Keratinocyte (primary cell): ENCODE results near the gene DIPK2A. TPM values are rescaled to one million over a fixed set of nuclear protein-coding genes. Genes with fewer than 3 reads are reported as not detected.

ENCODE experiments used
- DNase-seq: peaks from one replicate; pipeline ENCODE4 v3.0.0-alpha.2; 2011; ENCODE audit warnings: low read depth, missing footprints, low spot score
- FAIRE-seq: peaks from 2 replicates; lab custom pipeline; 2011; peaks lifted over from hg19 to GRCh38; lab: Jason Lieb, UNC
- H2AFZ ChIP-seq: 2 replicates; pipeline ENCODE4 v1.6.0; 2012; ENCODE audit warnings: low read length, control low read depth, inconsistent platforms; ENCODE audit not compliant: control insufficient read depth
- H3K27ac ChIP-seq: 2 replicates; pipeline ENCODE4 v1.5.1; 2011; ENCODE audit warnings: low read length; ENCODE audit not compliant: control insufficient read depth, insufficient read depth
- H3K27me3 ChIP-seq: 3 replicates; pipeline ENCODE4 v1.6.0; 2011; ENCODE audit warnings: low read length; ENCODE audit not compliant: control insufficient read depth, insufficient read depth; ENCODE audit errors: extremely low read depth
- H3K36me3 ChIP-seq, 2 experiments: 2 replicates in 1 of 2; 3 replicates in 1 of 2; pipeline ENCODE4 v1.5.1; 2011; ENCODE audit warnings: low read length in 2 of 2, mild to moderate bottlenecking in 1 of 2; ENCODE audit not compliant: control insufficient read depth in 2 of 2, insufficient read depth in 2 of 2; ENCODE audit errors: extremely low read depth in 1 of 2
- H3K4me1 ChIP-seq: 3 replicates; pipeline ENCODE4 v1.5.1; 2011; ENCODE audit warnings: low read length; ENCODE audit not compliant: control insufficient read depth, insufficient read depth; ENCODE audit errors: extremely low read depth
- H3K4me2 ChIP-seq: 3 replicates; pipeline ENCODE4 v1.6.0; 2011; ENCODE audit warnings: low read depth, low read length; ENCODE audit not compliant: control insufficient read depth, insufficient read depth; ENCODE audit errors: extremely low read depth
- H3K4me3 ChIP-seq, 3 experiments: fragments of 200-600 bp in 1 of 3; sonication (generic) in 1 of 3; 2 replicates in 2 of 3; 3 replicates in 1 of 3; pipeline ENCODE4 v1.5.1; 2011 to 2016; ENCODE audit warnings: low read length in 3 of 3, mild to moderate bottlenecking in 3 of 3, control low read depth in 2 of 3, inconsistent platforms in 1 of 3, low read depth in 1 of 3, mixed read lengths in 1 of 3, mixed run types in 1 of 3, moderate library complexity in 1 of 3; ENCODE audit not compliant: control insufficient read depth in 2 of 3, insufficient read depth in 2 of 3; ENCODE audit errors: extremely low read depth in 1 of 3
- H3K79me2 ChIP-seq: 2 replicates; pipeline ENCODE4 v1.6.0; 2012; ENCODE audit warnings: low read length; ENCODE audit not compliant: control insufficient read depth, insufficient read depth
- H3K9ac ChIP-seq: 3 replicates; pipeline ENCODE4 v1.6.0; 2011; ENCODE audit warnings: low read length; ENCODE audit not compliant: control insufficient read depth, insufficient read depth; ENCODE audit errors: extremely low read depth
- H3K9me1 ChIP-seq: 3 replicates; pipeline ENCODE4 v1.6.0; 2011; ENCODE audit warnings: low read length; ENCODE audit not compliant: control insufficient read depth, insufficient read depth; ENCODE audit errors: extremely low read depth
- H3K9me3 ChIP-seq: 2 replicates; pipeline ENCODE4 v1.5.1; 2012; ENCODE audit warnings: low read depth, low read length; ENCODE audit not compliant: control insufficient read depth
- H4K20me1 ChIP-seq: 3 replicates; pipeline ENCODE4 v1.6.0; 2011; ENCODE audit warnings: low read length; ENCODE audit not compliant: control insufficient read depth, insufficient read depth; ENCODE audit errors: extremely low read depth
- CTCF ChIP-seq, 3 experiments: IDR thresholded peaks in 1 of 3; conservative IDR thresholded peaks in 1 of 3; optimal IDR thresholded peaks in 1 of 3; 2 replicates in 2 of 3; 3 replicates in 1 of 3; pipeline versions ENCODE3 to v1.5.1; 2011; ENCODE audit warnings: low read length in 3 of 3, mild to moderate bottlenecking in 3 of 3, moderate library complexity in 2 of 3, control low read depth in 1 of 3, inconsistent platforms in 1 of 3; ENCODE audit not compliant: insufficient read depth in 2 of 3; ENCODE audit errors: extremely low read depth in 1 of 3
- EZH2 ChIP-seq: IDR thresholded peaks from one replicate; pipeline ENCODE4 v1.6.1; 2012; ENCODE audit warnings: inconsistent platforms, mild to moderate bottlenecking, low read length, moderate library complexity
- dilution Hi-C: fragments of 300-500 bp; cut with MboI; formaldehyde crosslinking; loops from one replicate; pipeline ENCODE4 v1.7.0; 2020; ENCODE audit warnings: low sequenced_read_pairs; ENCODE audit not compliant: extremely low pct_ligation_motif_present
- polyA plus RNA-seq, 5 experiments: library from polyadenylated mRNA; depleted of rRNA in 3 of 5; stranded (reverse) in 3 of 5; stranded (forward) in 1 of 5; unstranded in 1 of 5; fragments of >200 nt; gene quantifications; 1 replicate in 1 of 5; 2 replicates in 3 of 5; 3 replicates in 1 of 5; pipeline versions ENCODE4 v1.2.1 to v1.2.3, GENCODE V29; 2011 to 2012; ENCODE audit warnings: missing spikeins in 2 of 5, low read depth in 1 of 5, low replicate concordance in 1 of 5

The DIPK2A gene
- polyA plus RNA-seq, 1 donor (not counting 4 experiments of a cell fraction or from before 2014, with no cell fraction given), result 7.8 TPM

DNA sequence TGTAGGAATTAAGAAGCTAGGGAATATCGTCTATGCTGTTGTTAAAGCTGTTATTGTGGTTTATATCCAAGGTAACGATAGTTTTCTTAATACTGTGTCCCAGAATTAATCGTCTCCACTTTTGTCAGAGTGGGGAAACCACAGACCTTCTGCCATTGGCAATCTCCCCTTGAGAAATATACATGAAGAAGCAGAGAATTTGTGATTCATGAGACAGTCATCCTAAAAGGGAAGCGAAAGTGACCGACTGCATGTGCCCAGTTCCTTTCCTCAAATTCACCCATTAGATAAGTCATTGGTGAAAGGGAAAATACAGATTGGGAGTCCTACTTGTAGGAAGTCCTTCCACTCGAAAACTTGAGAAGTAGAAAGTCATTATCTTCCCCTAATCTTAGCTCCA, 26.6 kb downstream of the DIPK2A start:
- Histone ChIP-seq H3K4me3 (no peak overlapping the region), H3K79me2 (no peaks in the 10 kb centered on the region), H3K27me3 (no peaks in the 10 kb centered on the region), H3K9me1 (no peaks in the 10 kb centered on the region), H3K9me3 (no peaks in the 10 kb centered on the region), H4K20me1 (no peaks in the 10 kb centered on the region), H3K36me3 (no peaks in the 10 kb centered on the region), H3K9ac (no peak overlapping the region), H3K27ac (no peak overlapping the region), H3K4me2 (no peak overlapping the region), H2AFZ (no peak overlapping the region), H3K4me1 (no peaks in the 10 kb centered on the region)
- no peak for FAIRE-seq
- dilution Hi-C loops, result no loop called here
- TF ChIP-seq CTCF (optimal IDR thresholded peaks at IDR 0.05 in 1 of 3, IDR thresholded peaks at IDR 0.05 in 1 of 3, conservative IDR thresholded peaks at IDR 0.05 in 1 of 3; ENCODE audit: extremely low read depth in 1 of 3, insufficient read depth in 2 of 3, low read length in 3 of 3), result no peak
- TF ChIP-seq EZH2, result no peak
- no peak for DNase-seq

DNA sequence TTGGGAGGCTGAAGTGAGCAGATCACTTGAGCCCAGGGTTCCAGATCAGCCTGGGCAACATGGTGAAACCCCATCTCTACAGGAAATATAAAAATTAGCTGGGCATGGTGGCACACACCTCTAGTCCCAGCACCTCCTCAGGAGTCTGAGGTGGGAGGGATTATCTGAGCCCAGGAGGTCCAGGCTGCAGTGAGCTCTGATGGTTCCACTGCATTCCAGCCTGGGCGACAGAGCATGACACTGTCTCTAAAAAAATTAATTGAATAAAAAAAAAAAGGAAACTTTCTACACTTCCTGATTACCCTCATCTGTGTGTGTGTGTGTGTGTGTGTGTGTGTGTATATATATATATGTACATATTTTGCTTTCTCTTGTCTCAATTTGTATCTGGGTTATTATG, 31.4 kb downstream of the DIPK2A start:
- H3K27me3 ChIP-seq, result no peaks in the 10 kb centered on the region
- no peaks in the 10 kb centered on the region for H3K36me3 ChIP-seq
- H3K4me1 ChIP-seq, result no peaks in the 10 kb centered on the region
- no peaks in the 10 kb centered on the region for H3K79me2 ChIP-seq
- dilution Hi-C loops, result no loop called here
- no peaks in the 10 kb centered on the region for H4K20me1 ChIP-seq
- DNase-seq (no peak), FAIRE-seq (no peak)
- H2AFZ ChIP-seq, result no peak overlapping the region
- TF ChIP-seq CTCF (optimal IDR thresholded peaks at IDR 0.05 in 1 of 3, IDR thresholded peaks at IDR 0.05 in 1 of 3, conservative IDR thresholded peaks at IDR 0.05 in 1 of 3; ENCODE audit: extremely low read depth in 1 of 3, insufficient read depth in 2 of 3, low read length in 3 of 3) (no peak), EZH2 (no peak)
- H3K9me1 ChIP-seq, result no peaks in the 10 kb centered on the region
- no peak overlapping the region for H3K27ac ChIP-seq
- no peak overlapping the region for H3K9ac ChIP-seq
- no peak overlapping the region for H3K4me3 ChIP-seq
- no peak overlapping the region for H3K4me2 ChIP-seq
- H3K9me3 ChIP-seq, result no peaks in the 10 kb centered on the region
